NCI-H187 (cell line): ENCODE results near the gene MYO7A.

Experiments used
- DNase-seq, 2 experiments: peaks; one replicate each; lab custom pipeline; 2025; lab: John Stamatoyannopoulos, UW

Gene MYO7A

DNA sequence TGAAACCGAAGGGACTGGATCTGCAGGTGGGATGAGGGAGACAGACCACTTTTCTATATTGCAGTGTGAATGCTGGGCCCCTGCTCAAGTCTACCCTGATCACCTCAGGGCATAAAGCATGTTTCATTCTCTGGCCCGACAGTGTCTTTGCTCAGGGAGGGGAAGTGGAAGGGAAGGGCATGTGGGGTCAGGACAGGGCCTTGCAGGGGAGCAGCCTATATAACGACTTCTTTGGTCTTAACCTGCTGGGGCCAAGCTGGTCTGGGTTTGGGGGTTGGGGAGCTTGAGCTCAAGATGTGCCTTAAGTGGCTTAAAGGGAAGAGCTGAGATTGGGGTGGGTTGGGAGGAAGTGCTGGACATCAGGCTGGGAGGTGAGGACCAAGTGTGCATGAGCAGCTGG is 87.1 kb downstream of the MYO7A start:
- DNase-seq = no peak

DNA sequence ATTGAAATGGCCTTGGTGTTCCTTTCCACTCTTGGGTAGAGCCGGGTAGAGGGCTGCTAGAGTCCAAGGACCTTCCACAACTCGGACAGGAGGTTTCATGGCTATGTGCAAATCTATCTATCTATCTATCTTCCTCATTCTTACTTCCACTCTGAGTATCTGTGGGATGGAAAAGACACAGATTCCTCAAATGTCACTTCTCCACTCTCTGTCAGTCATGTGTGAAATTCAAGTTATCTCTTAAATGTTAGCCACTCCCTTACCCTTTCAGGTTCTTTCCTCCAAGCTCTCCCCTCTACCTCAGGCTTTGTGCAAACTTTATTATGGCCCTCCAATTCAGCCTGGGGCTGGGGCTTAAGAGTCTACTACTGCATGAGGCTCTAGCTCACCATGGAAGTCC is 89.1 kb downstream of the MYO7A start:
- DNase-seq = no peak

- no peak for DNase-seq
Observed at GRCh38 chr11:77223797-77224196, 95.8 kb downstream of the MYO7A start.

DNA sequence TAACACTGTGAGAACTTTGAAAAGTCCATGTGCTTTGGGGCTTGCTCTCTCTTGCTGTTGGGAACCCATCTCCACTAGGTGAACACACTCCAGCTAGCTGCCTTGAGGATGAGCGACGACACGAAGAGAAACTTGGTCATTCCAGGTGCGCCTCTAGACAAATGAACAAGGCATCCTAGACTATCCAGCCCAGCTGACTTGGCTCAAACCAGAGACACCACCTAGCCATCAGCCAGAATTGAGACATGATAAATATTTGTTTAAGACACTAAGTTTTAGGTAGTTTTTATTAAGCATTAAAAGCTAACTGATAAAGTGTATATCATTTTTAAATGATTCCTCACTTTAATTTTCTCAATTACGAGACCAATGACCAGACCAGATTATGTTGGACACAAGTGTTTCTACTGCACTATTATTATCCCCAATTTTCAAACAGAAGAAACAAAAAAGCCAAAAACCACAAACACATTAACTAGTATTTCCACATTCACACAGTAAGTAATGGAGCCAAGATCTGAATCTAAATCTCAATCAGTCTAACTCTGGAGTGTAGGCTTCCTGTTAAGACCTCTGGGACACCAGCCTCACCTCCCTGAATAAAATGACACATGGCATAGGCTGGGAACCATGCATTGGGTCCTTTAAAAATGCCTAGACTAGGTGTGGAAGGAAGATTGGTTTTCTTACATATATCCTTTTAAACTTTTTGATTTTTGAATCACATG is 103.0 kb downstream of the MYO7A start:
- no peak for DNase-seq

DNA sequence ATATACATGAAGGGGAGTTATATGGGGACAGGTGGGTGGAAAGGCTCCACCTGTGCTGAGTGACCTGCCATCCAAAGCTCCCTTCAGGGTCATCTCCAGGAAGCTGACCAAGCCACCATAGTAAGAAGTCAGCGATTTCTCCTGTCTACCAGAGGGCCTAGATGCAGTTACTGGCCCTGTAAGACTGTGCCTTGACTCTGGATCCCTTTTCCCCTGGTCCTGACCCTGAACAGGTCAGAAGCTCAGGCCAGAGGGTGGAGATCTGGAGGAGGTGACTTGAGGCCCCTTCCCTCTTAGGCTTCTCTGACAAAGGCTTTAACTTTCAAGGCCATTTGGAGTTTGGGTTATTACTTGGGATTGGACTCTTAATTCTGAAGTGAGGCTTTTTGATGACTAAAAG is 103.8 kb downstream of the MYO7A start:
- no peak for DNase-seq

DNA sequence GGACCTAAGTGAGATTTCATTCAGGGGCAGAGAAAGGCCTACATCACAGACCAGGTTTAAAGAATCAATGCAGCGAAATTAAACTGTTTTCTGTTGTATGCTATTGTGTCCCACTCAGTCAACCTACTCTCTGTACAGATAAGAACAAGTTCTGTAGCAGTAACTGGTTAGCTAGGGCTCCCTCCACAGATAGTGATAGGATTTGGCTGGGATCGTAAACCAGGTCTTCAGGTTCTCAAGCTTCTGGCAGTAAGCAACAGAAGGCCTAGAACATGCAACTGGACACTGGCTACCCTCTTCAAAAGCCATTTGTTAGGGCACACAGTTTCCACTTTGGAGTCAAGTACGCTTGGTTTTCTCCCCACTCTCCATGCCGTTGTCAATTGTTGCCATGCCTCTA is 104.2 kb downstream of the MYO7A start:
- DNase-seq = no peak

- DNase-seq = no peak
Observed at GRCh38 chr11:77233011-77233410, 105.0 kb downstream of the MYO7A start.

DNA sequence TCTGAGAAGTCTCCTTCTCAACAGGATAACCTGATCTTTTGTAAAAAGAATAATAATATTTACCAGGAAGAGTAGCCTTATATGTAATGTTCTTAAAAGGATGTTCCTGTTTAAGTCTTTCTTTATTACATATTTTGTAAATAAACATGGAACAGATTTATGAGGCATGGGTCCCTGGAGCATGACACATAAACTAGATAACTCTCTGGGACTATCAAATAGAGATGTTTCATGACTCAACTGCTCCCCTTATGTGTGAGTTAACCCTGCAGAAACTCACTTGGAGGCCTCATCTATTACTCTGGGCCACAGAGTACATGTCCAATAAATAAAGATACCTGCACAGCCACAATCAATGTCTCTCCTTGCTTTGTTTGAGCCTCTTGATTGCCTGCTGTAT is 108.9 kb downstream of the MYO7A start:
- DNase-seq = no peak

GRCh38 chr11:77244277-77245027 is 116.4 kb downstream of the MYO7A start:
- no peak for DNase-seq

DNA sequence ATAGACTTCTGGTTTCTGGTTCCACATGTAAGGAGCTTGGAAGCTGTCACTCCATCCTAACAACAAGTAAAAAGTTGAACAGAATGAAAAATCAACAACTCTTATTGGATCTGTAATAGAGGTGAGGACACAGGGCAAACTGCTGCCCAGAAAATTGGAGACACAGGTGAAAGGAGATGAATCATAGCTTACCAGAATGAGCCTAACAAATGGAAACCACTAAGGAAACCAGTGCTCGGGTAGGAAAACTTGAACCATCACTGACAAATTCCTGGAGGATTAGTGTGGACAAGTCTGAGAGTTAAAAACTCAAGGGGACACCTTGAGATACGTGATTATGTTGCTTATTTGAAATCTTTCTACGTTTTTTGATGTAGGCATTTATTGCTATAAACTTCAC is 121.4 kb downstream of the MYO7A start:
- DNase-seq = no peak

- DNase-seq = no peak
Observed at GRCh38 chr11:77250881-77251640, 123.0 kb downstream of the MYO7A start.

- DNase-seq = no peak
Observed at GRCh38 chr11:77252555-77253270, 124.7 kb downstream of the MYO7A start.

DNA sequence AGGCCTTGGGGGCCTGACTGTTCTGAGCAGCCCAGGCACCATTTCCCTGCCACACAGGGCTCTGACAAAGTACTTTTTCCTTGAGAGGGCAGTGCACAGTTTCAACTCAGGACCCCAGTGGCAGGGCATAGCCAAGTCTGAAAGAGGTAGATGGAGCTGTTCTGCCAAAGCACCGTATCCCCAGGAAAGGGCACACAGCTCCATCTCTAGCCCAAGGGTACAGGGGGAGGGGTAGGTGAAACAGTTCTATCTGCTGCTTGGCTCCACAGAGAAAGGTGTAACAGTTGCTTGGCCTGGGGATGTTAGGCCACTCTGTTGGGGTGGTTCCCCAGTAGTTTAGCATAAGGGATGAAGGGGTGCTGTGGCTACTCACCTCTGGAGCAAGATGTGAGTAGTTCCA is 125.6 kb downstream of the MYO7A start:
- DNase-seq = no peak

GRCh38 chr11:77259641-77260040 is 131.6 kb downstream of the MYO7A start:
- no peak for DNase-seq

DNA sequence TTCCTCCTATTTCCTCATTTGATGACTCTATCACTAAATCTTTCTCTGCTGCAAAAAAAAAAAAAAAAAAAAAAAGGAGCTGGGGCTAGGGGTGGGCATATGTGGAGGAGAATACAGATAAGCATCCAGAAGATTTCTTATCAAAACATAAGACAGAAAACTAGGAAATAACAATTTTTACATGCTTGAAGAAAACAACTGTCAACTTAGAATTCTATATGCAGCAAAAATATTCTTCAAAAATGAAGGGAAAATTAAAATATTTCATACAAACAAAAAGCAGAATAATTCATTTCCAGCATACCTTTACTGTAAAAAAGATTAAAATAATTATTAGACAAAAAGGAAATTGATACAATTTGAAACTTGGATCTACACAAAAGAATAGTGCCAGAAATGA is 134.8 kb downstream of the MYO7A start:
- DNase-seq = no peak
